HG03439 (cell line): Measurements from ENCODE around the gene PRKN.

Experiments used
- ATAC-seq: cut with Tn5 transposase; IDR thresholded peaks from one replicate; pipeline ENCODE4 v1.9.1; 2021; ENCODE audit warnings: mild to moderate bottlenecking, moderate library complexity; ENCODE audit not compliant: unreplicated experiment

PRKN gene

DNA sequence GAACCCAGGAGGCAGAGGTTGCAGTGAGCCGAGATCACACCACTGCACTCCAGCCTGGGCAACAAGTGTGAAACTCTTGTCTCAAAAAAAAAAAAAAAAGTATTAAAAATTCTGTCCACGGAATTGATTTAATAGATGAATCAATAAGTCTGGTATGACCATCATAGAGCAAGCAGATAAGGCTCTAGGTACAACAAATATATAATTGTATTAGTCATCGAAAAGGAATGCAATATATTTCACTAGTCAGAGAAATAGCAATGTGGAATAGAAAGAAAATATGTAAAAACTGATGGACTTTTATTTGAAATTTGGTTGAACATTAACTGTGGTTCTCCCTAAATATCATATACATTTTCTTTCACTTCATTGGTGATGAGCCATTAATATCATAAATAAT is 976.9 kb downstream of the PRKN start:
- ATAC-seq = no peak

DNA sequence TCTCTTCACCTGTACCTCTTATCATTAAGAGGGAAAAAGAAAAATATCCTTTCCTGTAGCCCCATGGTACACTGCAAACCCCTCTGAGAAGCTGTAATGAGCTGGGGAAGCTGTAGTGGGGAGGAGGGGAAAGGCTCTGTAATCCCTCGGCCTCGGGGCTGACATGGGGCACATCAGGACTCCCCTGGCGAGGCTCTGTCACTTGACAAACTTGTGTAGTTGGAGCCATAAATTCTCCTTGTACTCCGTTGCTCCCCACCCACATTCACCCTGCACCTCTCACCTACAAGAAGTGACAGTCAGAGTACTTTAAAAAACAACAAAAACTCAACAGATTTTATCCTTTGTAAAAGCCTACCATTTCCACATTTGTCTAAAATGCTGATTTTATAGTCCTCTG is 978.0 kb downstream of the PRKN start:
- ATAC-seq = no peak

DNA sequence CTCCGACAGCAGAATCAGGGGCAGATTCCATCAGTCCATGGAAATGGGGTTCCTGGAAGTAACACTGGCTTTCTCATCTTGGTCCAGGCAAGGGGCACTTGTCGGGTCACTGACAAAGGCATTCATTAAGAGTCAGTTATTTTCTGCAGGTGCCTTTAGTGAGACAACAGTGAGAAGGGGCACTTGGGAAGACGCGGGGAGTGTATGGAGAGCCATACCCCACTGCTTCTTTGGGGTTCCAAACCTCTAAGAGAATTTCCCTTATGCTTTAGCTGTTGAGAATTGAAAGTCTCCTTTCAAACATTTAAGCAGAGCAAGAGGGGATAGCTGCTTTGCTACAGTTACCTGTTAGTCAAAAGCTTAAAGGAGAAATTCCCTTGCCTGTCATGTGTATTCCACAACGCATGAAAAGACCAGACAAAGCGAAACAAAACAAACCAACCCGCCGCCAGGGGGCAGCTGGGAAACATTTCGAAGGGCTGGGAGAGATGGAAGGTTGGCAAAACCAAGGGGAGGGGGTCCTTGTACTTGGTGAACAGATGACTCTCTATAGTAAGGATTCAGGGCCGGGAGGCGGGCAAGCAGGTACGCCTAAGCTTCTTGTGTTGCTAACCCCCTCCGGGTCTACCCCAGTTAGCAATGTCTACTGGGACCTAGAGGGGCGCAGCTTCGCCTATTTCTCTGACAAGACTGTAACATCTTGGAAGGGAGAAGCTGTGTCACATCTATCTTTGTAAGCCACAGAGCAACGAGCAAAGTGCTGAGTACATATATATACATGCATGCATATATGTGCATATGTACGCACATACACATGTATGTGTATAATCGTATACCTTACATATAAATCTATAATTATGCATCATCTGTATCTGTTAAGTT is 978.8 kb downstream of the PRKN start:
- ATAC-seq = no peak

DNA sequence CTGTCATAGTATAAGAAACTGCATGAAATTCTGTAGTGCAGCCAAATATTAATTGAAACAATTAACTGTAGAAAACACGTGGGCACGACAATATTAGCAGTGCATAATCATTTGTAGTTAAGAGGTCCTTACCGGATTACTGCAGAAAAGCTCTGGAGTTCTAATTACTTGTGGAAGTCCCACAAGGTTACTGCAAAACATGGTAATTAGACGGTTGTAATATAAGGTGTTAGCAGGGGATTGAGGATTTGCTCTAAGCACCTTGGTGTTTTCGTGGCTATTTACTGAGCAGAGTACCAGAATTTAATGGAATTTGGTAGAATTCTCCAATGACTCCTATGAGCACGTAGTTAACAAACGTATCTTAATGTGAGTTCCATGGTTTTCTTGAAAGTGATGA is 980.1 kb downstream of the PRKN start:
- no peak for ATAC-seq

DNA sequence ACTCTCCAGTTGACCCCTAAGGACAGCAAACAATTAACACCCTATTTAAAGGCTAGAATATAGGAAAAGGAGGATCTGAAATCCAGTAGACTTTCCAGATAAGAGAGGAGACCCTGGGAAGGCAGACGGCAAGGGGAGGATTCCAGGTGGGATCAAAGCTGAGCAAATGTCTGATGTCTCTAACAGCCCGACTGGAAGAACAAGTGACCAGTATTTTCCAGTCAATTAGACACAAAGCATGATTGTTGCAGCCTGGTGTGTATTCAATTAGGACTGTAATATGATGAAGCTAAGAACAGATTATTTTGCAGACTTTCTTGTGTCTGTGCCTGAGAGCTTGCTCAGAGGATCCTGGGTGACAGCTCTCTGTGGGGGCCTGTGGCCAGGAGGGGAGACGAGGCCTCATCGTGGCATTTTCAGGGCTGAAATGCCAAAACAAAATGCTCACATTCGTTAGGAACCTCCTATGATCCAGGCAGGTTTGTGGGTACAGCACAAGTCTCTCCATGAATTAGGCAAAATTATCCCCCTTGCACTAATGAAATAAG is 981.9 kb downstream of the PRKN start:
- ATAC-seq = no peak

DNA sequence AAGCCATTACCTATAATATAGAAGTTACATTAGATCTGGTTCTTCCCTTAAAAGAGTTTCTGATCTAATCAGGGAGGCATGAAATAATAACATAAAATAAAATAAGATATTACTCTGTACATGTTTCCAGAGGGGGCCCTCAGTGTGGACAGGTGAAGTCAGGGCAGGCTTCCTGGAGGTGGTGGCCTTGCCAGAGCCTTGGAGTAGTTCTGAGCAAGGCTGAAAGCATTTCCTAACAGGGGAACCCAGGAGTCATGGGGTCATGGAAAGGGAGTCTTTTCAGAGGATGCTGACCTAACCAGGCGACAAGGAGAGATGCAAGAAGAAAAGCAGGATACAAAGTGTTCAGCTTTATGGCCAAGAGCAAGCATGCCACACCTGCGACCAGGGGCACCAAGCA is 982.4 kb downstream of the PRKN start:
- ATAC-seq = no peak

DNA sequence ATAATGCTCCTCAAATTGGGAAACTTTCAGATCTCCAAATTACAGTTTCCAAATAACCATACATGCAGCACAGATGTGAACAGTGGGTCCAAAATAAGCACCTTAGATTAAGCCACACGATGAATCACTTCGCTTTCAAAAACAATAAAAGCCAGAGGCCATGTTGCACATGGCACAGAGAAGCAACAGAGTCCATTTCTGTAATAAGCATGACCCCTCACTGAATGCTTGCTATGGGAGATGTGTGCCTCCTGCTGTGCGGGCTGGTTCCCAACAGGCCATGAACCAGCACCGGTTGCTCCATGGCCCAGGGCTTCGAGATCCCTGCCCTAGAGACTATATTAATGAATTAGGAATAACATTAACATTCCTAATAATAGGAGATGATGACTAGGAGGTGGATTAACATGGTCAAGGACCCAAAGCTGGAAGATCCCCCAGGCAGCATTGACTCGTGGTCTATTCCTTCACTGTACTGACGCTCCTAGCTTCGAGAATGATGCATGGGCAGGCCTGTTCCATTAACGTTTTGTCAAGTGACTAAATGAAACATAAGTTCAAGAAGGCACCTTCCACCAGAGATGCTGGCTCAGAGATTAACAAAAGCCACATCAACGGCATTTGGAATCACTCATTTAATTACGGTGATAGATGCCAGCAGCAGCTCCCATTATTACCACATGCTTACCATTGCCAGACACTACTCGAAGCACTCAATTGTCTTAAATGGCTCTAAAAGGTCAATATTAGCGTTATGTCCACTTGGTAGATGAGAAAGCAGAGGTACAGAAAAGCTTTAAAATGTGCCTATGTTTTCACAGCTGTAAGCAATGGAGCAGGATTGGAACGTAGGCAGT is 983.1 kb downstream of the PRKN start:
- ATAC-seq = no peak

DNA sequence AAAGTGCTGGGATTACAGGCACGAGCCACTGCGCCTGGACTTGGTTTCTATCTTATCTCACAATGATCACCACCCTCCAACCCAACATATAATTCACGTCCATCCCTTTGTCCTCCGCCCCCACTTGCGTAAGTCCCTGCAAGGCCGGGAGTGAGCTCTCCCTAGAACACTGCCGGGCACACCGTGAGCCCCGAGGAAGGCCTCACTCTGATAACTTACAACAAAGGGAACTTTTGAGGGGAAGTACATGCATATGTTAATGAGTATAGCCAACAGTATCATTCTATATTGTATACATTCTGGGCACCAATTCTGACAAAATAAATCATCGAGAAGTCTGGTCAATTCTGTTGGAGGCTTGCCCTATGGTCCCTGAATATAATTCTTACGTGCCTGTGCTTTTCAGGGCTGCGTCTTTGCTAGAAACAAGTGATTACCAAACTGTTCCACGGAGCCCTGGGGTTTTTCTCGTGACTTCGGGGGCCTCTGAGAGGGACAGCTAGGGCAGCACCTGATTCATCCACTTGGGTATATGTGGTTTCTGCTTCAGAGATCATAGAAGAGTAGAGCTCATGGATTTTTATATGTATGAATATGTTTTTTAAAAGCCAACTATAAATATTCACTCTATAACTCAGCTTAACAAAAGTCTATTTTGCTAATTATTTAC is 983.9 kb downstream of the PRKN start:
- no peak for ATAC-seq

DNA sequence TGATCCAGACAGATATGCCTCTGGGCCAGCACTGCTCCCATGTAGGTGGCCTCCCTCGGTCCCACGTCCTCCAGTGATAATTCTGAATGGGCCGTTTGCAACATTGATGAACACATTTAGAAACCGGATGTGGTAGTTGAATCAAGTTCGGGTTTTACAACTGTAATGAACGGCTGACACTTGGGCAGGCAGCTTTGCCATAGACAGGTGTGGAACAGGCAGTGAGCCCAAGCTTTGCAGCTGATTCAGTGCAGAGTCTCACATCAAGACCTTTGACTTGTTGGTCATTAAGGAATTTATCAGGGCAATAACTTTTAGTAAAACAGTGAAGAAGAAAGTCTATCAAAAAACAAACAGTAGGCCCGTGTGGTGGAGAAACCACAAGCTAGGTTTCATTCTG is 987.1 kb downstream of the PRKN start:
- ATAC-seq = no peak

DNA sequence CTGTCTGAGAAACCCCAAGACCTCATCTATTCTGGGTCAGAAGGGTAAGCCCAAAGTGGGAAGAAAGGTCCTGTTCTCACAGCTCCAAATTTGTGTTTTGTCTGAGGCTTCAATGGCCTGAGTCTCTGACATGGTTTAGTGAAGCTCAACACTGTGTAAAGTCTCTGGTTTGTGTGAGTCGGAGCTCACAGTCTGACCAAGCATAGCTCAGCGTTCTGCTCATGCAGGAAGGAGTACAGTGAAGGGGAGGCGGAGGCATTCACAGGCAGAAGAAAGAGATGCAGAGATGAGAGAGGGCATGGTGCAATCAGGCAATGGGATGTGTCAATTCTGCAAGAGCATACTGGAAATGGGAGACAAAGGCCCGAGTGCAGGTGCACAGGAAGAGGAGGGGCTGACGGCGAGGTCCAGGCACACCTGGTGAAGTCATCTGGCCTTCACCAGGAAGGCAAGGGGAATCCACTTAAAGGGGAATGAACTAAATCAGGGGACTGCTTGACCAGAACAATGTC is 990.7 kb downstream of the PRKN start:
- no peak for ATAC-seq

DNA sequence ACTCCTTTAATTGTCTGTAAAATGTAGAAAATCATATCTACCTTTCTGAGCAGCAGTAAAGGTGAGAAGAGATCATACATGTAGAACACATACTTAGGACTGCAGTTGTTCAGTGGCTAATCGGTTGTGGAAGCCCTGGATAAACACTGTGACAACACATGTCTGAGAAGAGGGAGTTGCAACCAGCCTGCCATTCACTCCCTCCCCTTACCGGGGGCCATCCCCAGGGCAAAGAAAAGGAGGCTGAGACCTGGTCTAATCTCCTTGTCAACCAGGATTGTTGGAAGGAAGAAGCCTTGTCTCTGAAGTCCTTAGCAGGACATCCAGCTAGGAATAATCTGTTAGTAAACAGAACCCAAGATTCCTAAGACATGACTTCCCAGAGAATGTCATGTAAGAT is 991.2 kb downstream of the PRKN start:
- no peak for ATAC-seq

DNA sequence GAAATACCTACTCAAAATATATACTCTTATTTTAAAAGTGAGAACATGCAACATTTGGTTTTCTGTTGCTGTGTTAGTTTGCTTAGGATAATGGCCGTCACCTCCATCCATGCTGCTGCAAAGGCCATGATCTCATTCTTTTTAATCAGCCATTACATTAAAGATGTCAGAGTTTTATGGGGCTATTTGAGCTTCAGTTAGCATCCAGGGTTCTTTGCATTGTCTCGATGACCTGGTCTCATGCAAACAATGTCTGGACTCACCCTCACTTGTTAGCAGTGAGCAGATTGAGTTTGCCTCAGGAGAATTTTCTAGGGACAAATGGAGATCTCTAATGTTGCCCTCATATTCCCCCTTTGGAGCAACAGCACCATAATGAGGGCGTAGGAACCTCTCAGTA is 995.0 kb downstream of the PRKN start:
- no peak for ATAC-seq

DNA sequence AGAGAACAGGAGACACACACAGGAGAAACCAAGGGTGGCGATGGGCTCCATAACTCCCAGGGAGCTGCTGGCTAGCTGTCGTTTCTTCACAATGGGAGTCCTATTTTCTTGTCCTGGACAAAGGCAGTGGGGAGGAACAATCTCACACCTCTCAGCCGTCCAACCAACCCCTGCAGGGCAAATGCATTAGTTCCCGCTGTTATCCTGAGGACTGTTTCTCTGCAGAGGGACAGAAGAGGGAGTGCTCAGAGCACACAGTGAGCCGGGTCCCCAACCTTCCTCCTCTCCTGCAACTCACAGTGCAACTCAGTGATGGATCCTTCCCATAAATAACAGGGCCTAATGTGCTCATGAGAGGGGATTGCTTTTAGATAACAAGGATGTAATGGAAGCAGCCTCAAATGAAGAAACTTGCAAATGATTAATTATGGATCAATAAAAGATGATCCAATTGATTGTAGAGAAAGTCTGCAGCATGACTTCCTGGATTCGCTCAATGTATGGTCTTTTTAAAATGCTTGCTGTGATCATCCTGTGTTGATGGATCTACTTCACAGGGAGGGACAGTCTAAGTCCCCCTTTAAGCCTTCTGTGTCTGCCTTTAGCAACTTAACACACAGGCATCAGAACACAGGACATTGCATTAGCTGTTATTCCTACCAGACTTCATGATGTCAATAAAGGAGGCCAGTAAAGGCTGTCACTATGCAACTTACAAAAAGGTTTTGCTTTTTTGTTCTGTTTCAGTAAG is 1000.3 kb downstream of the PRKN start:
- no peak for ATAC-seq

DNA sequence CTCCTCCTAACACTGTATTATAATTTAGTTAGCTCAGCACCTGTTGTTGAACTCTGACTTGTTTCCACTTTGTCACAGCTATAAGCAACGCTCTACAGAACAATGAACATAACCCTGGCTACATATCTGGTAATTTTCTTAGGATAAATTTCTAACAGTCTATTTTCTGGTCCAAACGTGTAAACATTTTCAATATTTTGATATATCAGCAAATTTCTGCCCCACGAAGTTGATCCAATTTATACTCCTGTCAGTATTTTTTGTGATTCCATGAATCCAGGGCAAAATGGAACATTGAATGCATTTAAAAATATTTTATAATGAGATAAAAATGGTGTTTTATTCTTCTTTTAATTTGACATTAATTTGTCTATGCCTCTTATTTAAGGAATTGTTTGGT is 1005.2 kb downstream of the PRKN start:
- ATAC-seq = no peak

DNA sequence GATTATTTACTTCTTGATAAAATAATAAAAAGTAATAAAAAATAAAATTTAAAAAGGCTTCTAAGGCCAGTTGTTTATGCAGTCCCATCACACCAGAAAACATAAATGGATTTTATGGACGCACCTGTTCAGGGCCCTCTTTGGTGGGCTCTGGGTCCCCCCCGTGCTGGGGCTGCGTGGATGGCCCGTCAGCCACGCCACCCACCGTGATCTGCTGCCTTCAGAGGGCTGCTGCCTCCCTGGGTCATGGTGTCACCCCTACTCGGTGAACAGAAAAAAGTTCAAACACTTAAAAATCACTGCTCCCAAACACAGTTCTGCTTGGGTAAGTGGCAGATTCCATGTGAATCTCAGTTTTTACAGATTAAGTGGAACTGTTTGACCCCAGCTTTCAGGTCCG is 1006.1 kb downstream of the PRKN start:
- ATAC-seq = no peak

DNA sequence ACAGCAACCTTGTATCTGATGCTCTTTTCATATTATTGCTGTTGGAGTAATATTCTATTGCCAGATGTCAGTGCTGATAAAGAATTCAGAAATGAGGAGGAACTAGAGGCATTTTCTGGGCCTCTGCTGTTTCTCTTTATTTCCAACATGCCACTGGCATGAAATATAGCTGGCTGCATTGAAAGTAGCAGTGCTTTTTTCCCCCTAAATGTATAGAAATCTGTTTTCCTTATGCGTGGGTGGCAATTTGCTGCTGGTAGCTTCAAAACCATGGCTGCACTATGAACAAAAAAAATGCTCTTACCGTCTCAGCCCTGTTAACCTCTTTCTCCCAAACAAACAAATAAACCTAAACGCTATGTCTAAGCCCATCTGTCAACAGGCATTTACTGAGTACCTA is 1011.4 kb downstream of the PRKN start:
- ATAC-seq = no peak

DNA sequence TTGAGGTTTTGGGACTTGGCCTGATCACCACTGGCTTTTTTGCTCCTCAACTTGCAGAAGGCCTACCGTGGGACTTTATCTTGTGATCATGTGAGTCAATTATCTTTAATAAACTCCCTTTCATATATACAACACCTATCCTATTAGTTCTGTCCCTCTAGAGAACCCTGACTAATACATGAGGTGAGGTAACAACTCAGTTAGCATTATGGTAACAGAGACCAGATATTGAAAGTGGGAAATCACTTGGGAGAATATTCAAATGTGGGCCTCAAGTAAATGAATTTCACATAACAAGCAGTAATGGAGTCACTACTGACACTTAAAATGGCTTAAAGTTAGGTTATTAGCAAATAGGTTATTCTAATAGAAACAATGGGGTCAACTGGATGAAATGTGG is 1015.6 kb downstream of the PRKN start:
- no peak for ATAC-seq

DNA sequence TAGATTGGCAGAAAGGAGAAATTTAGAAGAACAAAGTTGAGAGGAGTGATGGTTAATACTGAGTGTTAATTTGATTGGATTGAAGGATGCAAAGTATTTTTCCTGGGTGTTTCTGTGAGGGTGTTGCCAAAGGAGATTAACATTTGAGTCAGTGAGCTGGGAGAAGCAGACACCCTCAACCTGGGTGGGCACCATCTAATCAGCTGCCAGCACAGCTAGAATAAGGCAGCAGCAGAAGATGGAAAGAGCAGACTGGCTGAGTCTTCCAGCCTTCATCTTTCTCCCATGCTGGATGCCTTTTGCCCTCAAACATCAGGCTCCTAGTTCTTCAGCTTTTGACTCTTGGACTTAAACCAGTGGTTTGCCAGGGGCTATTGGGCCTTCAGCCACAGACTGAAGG is 1016.1 kb downstream of the PRKN start:
- no peak for ATAC-seq

DNA sequence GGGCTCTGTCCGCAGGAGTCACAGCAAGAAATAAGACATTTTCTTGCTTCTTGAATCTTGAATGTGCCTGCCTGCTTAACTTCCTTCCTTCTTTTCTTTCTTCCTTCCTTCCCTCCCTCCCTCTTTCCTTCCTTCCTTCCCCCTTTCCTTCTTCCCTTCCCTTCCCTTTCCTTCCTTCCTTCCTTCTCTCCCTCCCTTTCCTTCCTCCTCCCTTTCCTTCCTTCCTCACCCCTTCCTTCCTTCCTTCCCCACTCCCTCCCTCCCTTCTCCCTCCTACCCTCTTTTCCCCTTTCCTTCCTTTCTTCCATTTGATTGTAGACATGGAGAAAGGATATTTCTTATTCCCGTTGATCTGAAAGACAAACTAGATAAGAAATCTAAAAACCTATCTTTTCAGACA is 1016.9 kb downstream of the PRKN start:
- no peak for ATAC-seq

DNA sequence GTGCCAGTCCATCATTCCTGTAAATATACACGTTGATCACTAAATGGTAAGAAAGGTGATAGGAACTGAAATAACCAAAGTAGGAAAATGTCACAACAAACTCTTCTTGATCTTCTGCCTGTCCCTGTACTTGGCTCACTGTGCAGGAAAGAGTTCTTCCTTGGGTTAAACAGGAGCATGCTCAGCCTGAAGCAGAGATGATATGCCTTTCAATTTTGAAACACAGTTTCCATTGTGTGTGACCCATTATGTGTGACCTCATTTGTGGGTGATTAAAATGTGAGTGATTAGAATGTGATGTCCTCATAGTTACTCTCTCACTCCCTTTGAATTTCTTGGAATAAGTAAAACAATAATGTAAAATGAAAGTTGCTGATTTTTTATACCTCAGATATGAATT is 1026.5 kb downstream of the PRKN start:
- ATAC-seq = no peak
